ENCODE measurements around the gene MSH5. TPM values are rescaled to one million over a fixed set of nuclear protein-coding genes. Genes with fewer than 3 reads are reported as not detected.

The MSH5 gene
- total RNA-seq, 1 donor from 2014 or later: 50.9 TPM

DNA sequence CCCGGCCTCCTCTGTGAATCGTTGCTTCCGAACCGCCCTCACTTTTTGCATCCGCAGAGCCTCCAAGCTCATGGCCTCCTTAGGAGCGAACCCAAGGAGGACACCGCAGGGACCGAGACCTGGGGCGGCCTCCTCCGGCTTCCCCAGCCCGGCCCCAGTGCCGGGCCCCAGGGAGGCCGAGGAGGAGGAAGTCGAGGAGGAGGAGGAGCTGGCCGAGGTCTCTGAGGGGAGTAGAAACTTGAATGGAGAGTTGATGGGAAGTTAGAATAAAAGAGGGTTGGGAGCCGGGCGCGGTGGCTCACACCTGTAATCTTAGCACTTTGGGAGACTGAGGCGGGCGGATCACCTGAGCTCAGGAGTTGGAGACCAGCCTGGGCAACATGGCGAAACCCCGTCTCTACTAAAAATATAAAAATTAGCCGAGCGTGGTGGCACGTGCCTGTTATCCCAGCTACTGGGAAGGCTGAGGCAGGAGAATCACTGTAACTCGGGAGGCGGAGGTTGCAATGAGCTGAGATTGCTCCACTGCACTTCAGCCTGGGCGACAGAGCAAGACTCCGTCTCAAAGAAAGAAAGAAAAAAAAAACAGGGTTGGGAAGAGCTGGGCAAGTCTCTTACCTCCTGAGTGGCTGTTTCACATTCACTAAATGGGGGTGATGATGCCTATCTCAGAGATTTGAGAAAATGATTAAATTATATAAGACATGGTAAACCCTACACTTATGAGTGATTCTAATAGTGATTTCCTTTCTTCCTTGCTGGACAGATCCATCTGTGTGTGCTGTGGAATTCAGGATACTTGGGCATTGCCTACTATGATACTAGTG is 805 bp downstream of the MSH5 start:
- peaks cover 76% of the 10 kb centered on the region for H3K4me1 Mint-ChIP-seq
- Histone ChIP-seq H3K9ac (no peak overlapping the region), H3F3A (ENCODE audit: low read depth) (peaks cover 66% of the 10 kb centered on the region), H3K4me1 (peaks cover 61% of the 10 kb centered on the region), H3K27me3 (no peaks in the 10 kb centered on the region), H3K9me3 (ENCODE audit: low read depth) (no peaks in the 10 kb centered on the region), H2AFZ (replicated peaks) (peak overlapping the region; percentile 5), H4K20me1 (ENCODE audit: low read depth) (no peaks in the 10 kb centered on the region), H3K4me2 (peak overlapping the region; percentile 76), H3K4me3 (peak overlapping the region; percentile 48), H3K36me3 (no peaks in the 10 kb centered on the region), H3K27ac (peak overlapping the region; percentile 64), H3K79me2 (ENCODE audit: low read depth) (peaks cover 26% of the 10 kb centered on the region)
- no peak for DNase-seq (ENCODE audit: low spot score)
- H3K36me3 Mint-ChIP-seq: peaks cover 26% of the 10 kb centered on the region
- no peaks in the 10 kb centered on the region for H3K9me3 Mint-ChIP-seq
- peak overlapping the region; percentile 94 for H3K4me3 Mint-ChIP-seq
- TF ChIP-seq EZH2 (IDR thresholded peaks at IDR 0.05) (no peak), EZH2phosphoT487 (IDR thresholded peaks at IDR 0.05) (no peak)
- TF ChIP-seq, protein P1, sequence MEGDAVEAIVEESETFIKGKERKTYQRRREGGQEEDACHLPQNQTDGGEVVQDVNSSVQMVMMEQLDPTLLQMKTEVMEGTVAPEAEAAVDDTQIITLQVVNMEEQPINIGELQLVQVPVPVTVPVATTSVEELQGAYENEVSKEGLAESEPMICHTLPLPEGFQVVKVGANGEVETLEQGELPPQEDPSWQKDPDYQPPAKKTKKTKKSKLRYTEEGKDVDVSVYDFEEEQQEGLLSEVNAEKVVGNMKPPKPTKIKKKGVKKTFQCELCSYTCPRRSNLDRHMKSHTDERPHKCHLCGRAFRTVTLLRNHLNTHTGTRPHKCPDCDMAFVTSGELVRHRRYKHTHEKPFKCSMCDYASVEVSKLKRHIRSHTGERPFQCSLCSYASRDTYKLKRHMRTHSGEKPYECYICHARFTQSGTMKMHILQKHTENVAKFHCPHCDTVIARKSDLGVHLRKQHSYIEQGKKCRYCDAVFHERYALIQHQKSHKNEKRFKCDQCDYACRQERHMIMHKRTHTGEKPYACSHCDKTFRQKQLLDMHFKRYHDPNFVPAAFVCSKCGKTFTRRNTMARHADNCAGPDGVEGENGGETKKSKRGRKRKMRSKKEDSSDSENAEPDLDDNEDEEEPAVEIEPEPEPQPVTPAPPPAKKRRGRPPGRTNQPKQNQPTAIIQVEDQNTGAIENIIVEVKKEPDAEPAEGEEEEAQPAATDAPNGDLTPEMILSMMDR (IDR thresholded peaks at IDR 0.05): no peak
- H3K27ac Mint-ChIP-seq: peak overlapping the region; percentile 100
- peaks cover 8% of the 10 kb centered on the region for H3K27me3 Mint-ChIP-seq (ENCODE audit: insufficient read depth, low read depth)

DNA sequence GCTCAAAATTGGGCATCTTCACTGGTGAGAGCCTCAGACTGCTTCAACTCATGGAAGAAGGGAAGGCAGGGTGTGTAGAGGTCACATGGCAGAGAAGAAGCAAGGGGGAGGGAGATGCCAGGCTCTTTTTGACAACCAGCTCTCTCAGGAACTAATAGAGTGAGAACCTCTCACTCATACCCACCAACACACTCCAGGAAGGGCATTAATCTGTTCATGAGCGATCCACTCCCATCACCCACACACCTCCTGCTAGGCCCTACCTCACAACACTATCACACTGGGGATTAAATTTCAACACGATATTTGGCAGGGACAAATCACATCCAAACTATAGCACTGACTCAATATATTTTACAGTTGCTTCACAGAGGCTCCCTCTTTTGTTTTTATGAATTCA is 2.0 kb downstream of the MSH5 start:
- Histone ChIP-seq H3K27ac (no peak overlapping the region), H3K4me1 (peaks cover 58% of the 10 kb centered on the region), H3K9ac (no peak overlapping the region), H3F3A (ENCODE audit: low read depth) (peaks cover 54% of the 10 kb centered on the region), H3K4me2 (no peak overlapping the region), H2AFZ (replicated peaks) (no peak overlapping the region), H3K79me2 (ENCODE audit: low read depth) (peaks cover 14% of the 10 kb centered on the region), H3K9me3 (ENCODE audit: low read depth) (no peaks in the 10 kb centered on the region), H4K20me1 (ENCODE audit: low read depth) (no peaks in the 10 kb centered on the region), H3K4me3 (no peak overlapping the region), H3K36me3 (no peaks in the 10 kb centered on the region), H3K27me3 (no peaks in the 10 kb centered on the region)
- Mint-ChIP-seq H3K9me3 (no peaks in the 10 kb centered on the region), H3K36me3 (peaks cover 26% of the 10 kb centered on the region), H3K27ac (no peak overlapping the region), H3K4me3 (peak overlapping the region; percentile 94), H3K4me1 (peaks cover 68% of the 10 kb centered on the region), H3K27me3 (ENCODE audit: insufficient read depth, low read depth) (peaks cover 11% of the 10 kb centered on the region)
- no peak for DNase-seq (ENCODE audit: low spot score)
- TF ChIP-seq EZH2phosphoT487 (IDR thresholded peaks at IDR 0.05) (no peak), EZH2 (IDR thresholded peaks at IDR 0.05) (no peak)
- TF ChIP-seq, protein P1 (IDR thresholded peaks at IDR 0.05): no peak

- H3K27me3 Mint-ChIP-seq (ENCODE audit: insufficient read depth, low read depth): peaks cover 11% of the 10 kb centered on the region
- Histone ChIP-seq H3K9me3 (ENCODE audit: low read depth) (no peaks in the 10 kb centered on the region), H3K27me3 (no peaks in the 10 kb centered on the region), H3K36me3 (no peaks in the 10 kb centered on the region), H3K4me2 (no peak overlapping the region), H3K79me2 (ENCODE audit: low read depth) (peaks cover 11% of the 10 kb centered on the region), H3K27ac (no peak overlapping the region), H3K4me1 (peaks cover 47% of the 10 kb centered on the region), H3F3A (ENCODE audit: low read depth) (peaks cover 43% of the 10 kb centered on the region), H3K4me3 (no peak overlapping the region), H2AFZ (replicated peaks) (no peak overlapping the region), H3K9ac (no peak overlapping the region), H4K20me1 (ENCODE audit: low read depth) (no peaks in the 10 kb centered on the region)
- TF ChIP-seq, protein P1 (IDR thresholded peaks at IDR 0.05): no peak
- TF ChIP-seq EZH2phosphoT487 (IDR thresholded peaks at IDR 0.05) (no peak), EZH2 (IDR thresholded peaks at IDR 0.05) (no peak)
- no peak for DNase-seq (ENCODE audit: low spot score)
- H3K9me3 Mint-ChIP-seq: no peaks in the 10 kb centered on the region
- H3K27ac Mint-ChIP-seq: peak overlapping the region; percentile 42
- peaks cover 62% of the 10 kb centered on the region for H3K4me1 Mint-ChIP-seq
- H3K4me3 Mint-ChIP-seq: no peak overlapping the region
- H3K36me3 Mint-ChIP-seq: peaks cover 33% of the 10 kb centered on the region
Measured at GRCh38 chr6:31742894-31743293, 3.1 kb downstream of the MSH5 start.

All from neural progenitor cell (in vitro differentiated cells).